GM12874 (cell line): ENCODE data around the gene ANKRD40CL.

Experiments
- TF ChIP-seq, protein P1 (sequence below): IDR thresholded peaks from 2 replicates; pipeline ENCODE4 v1.5.1; 2011; ENCODE audit warnings: low read depth, mild to moderate bottlenecking, control low read depth, low read length, moderate library complexity; ENCODE audit not compliant: insufficient read depth

ANKRD40CL gene

DNA sequence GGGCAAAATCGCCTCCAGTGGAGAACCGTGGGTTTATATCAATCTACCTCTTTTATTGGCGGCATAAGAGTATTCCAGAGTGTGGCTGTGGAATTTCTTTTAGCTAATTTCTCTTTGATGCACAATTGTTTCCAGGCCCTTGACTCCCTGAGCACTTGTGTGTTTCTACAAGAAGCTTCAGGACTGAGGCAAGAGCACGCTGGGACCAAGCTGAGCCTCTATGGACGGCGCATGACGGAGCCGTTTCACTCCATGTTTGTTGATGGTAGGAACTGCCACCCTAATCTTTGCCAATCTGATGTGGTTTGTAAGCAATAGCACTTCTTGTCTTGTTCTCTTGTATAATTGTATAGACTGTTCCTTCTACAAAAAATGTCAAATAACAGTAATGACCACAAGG, 11.2 kb upstream of the ANKRD40CL start:
- TF ChIP-seq, protein P1, sequence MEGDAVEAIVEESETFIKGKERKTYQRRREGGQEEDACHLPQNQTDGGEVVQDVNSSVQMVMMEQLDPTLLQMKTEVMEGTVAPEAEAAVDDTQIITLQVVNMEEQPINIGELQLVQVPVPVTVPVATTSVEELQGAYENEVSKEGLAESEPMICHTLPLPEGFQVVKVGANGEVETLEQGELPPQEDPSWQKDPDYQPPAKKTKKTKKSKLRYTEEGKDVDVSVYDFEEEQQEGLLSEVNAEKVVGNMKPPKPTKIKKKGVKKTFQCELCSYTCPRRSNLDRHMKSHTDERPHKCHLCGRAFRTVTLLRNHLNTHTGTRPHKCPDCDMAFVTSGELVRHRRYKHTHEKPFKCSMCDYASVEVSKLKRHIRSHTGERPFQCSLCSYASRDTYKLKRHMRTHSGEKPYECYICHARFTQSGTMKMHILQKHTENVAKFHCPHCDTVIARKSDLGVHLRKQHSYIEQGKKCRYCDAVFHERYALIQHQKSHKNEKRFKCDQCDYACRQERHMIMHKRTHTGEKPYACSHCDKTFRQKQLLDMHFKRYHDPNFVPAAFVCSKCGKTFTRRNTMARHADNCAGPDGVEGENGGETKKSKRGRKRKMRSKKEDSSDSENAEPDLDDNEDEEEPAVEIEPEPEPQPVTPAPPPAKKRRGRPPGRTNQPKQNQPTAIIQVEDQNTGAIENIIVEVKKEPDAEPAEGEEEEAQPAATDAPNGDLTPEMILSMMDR: no peak

GRCh38 chr17:50775926-50776325, 8.6 kb upstream of the ANKRD40CL start:
- TF ChIP-seq, protein P1: no peak

DNA sequence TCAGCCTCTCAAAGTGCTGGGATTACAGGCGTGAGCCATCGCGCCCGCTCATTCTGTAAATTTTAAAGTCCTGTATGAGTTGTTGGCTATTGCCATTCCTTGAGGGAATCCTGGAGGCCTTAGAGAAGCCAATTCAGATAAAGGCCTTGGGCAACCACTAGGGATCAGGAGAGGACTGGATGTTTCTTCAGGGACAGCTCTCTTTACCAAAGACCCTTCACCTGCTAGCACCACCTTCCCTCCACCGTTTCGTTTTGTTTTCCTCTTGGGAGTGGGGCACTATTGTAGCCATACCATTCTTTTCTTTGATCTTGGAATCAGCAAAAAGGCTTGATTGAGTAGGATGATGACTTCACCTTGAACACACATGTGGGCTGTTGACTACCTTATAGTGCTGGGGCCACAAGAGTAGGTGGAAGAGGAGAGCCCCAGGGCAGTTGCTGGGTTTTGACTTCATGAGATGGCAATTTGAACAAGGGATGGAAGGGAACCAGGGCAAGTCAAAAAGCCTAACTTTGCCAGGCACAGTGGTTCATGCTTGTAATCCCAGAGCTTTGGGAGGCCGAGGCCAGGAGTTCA, 7.0 kb upstream of the ANKRD40CL start:
- TF ChIP-seq, protein P1: no peak

- TF ChIP-seq, protein P1: no peak
These were observed 4.9 kb upstream of the ANKRD40CL start for GRCh38 chr17:50771991-50772785.

DNA sequence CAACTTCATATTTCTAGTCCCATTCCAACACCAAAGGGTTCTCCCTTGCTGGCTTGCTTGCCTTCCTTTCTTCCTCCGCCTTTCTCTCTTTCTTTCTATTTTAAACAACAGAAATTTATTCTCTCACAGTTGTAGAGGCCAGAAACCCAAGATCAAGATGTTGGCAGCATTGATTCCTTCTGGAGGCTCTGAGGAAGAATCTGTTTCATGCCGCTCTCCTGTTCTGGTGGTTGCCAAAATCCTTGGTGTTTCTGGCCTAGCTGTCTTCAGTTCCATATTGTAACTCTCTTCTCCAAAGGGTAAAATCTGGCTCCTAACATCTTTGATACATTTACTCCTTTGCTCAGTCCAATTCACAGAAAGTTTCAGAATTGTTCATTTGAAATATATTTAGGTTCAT, 3.0 kb upstream of the ANKRD40CL start:
- TF ChIP-seq, protein P1: no peak

GRCh38 chr17:50769884-50770283, 2.6 kb upstream of the ANKRD40CL start:
- TF ChIP-seq, protein P1: no peak

DNA sequence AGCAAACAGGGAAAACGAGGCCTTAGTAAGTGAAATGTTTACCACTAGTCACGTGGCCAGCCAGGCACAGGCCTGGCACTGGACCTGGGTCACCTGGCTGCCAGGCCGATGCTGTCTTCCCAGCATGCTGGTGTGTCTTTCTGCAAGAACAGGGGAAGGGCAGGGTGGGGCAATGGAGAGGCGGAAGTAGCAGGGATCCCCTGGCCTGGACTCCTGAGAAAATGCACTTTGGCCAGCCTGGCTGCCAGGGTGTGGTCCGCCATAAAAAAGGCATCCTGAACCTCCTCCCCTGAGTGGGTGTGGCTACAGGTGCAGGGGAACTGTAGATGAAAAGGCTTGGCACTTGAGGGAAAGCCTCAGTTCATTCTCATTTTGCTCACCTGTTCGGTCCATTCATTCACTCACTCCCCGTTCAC, 1.0 kb upstream of the ANKRD40CL start:
- TF ChIP-seq, protein P1: no peak
